PC-9 (cell line): ENCODE data around the gene IL23R. TPM values are rescaled to one million over a fixed set of nuclear protein-coding genes. Genes with fewer than 3 reads are reported as not detected.

ENCODE experiments used
- BruUV-seq: library from RNA; stranded (reverse); fragments of 400-500 nt; replicated peaks from 2 replicates; lab custom pipeline; 2021; lab: Mats Ljungman, UMichigan
- CTCF ChIA-PET: fragments of 300-600 bp; sonication (Branson Sonifier 250); formaldehyde crosslinking; loops from one replicate; lab custom pipeline; 2022; ENCODE audit warnings: antibody characterized with exemption; lab: Charles Lee
- POLR2A ChIA-PET: fragments of 300-600 bp; sonication (Branson Sonifier 250); formaldehyde crosslinking; loops from one replicate; lab custom pipeline; 2022; ENCODE audit warnings: antibody characterized with exemption; ENCODE audit not compliant: unreplicated experiment; lab: Charles Lee
- DNase-seq, 2 experiments: peaks; one replicate each; pipeline versions ENCODE4 v3.0.0 to v3.0.0-alpha.2; 2015 to 2022; ENCODE audit warnings: mixed read lengths in 1 of 2
- H2AFZ ChIP-seq: fragments of 200-600 bp; sonication (generic); 2 replicates; pipeline ENCODE4 v1.8.1; 2017; ENCODE audit warnings: antibody characterized with exemption
- H3F3A ChIP-seq: fragments of 200-600 bp; sonication (generic); 2 replicates; pipeline ENCODE4 v1.8.1; 2017; ENCODE audit warnings: antibody characterized with exemption, mild to moderate bottlenecking, low read depth; ENCODE audit not compliant: insufficient read depth
- H3K27ac ChIP-seq: fragments of 200-600 bp; sonication (generic); 2 replicates; pipeline ENCODE4 v1.6.1; 2016; ENCODE audit warnings: mixed run types
- H3K27me3 ChIP-seq: fragments of 200-600 bp; sonication (generic); 2 replicates; pipeline ENCODE4 v1.6.1; 2016; ENCODE audit warnings: low read depth, mixed run types; ENCODE audit not compliant: insufficient read depth
- H3K36me3 ChIP-seq: fragments of 200-600 bp; sonication (generic); 2 replicates; pipeline ENCODE4 v1.6.1; 2016; ENCODE audit warnings: low read depth, mixed run types
- H3K4me1 ChIP-seq: fragments of 200-600 bp; sonication (generic); replicated peaks from 2 replicates; pipeline ENCODE4 v1.6.1; 2016; ENCODE audit warnings: mixed run types; ENCODE audit not compliant: insufficient read depth
- H3K4me2 ChIP-seq: fragments of 200-600 bp; sonication (generic); 2 replicates; pipeline ENCODE4 v1.6.1; 2017; ENCODE audit warnings: mixed run types
- H3K4me3 ChIP-seq: fragments of 200-600 bp; sonication (generic); 2 replicates; pipeline ENCODE4 v1.6.1; 2016; ENCODE audit warnings: mixed run types
- H3K79me2 ChIP-seq: fragments of 200-600 bp; sonication (generic); 2 replicates; pipeline ENCODE4 v1.6.1; 2017; ENCODE audit warnings: low read depth, mixed run types
- H3K9me2 ChIP-seq: fragments of 200-600 bp; sonication (generic); 2 replicates; pipeline ENCODE4 v1.8.1; 2017; ENCODE audit warnings: mild to moderate bottlenecking; ENCODE audit not compliant: insufficient read depth
- H3K9me3 ChIP-seq: fragments of 200-600 bp; sonication (generic); 2 replicates; pipeline ENCODE4 v1.8.1; 2016; ENCODE audit warnings: low read depth; ENCODE audit not compliant: insufficient read depth
- H4K20me1 ChIP-seq: fragments of 200-600 bp; sonication (generic); 2 replicates; pipeline ENCODE4 v1.8.1; 2017; ENCODE audit not compliant: insufficient read depth
- EZH2 ChIP-seq: fragments of 200-600 bp; sonication (generic); IDR thresholded peaks from 2 replicates; pipeline ENCODE4 v1.8.0; 2017; ENCODE audit warnings: antibody characterized with exemption, low read depth
- intact Hi-C: fragments of 100-400 bp; cut with micrococcal nuclease; formaldehyde crosslinking; loops from one replicate; pipeline ENCODE4 v1.10.0; 2022; ENCODE audit not compliant: unreplicated experiment
- total RNA-seq: library from RNA; stranded (reverse); gene quantifications from 2 replicates; pipeline ENCODE4 v1.2.3, GENCODE V29; 2021
- TF ChIP-seq, protein P1 (sequence below): fragments of 200-600 bp; sonication (generic); conservative IDR thresholded peaks from 2 replicates; pipeline ENCODE4 v1.6.1; 2017; ENCODE audit warnings: mixed run types, antibody characterized with exemption, mild to moderate bottlenecking, moderate library complexity

IL23R gene
- total RNA-seq, 1 experiment from 2014 or later = not detected

DNA sequence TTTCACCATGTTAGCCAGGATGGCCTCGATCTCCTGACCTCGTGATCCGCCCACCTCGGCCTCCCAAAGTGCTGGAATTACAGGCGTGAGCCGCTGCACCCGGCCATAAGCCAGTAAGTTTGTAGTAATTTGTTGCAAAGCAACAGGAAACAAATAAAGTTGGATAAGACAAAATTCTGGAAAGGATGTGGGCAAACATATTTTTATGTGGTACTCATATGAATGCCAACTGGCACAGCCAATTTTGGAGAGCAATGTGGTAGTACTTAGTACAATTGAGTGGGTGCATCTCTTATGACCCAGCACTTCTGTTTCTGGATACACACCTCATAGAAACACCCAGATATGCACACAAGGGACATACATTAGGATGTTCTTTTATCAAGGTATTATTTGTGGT, 133.0 kb downstream of the IL23R start:
- H3K9me2 ChIP-seq = no peaks in the 10 kb centered on the region
- intact Hi-C loops = no loop called here
- H3K27me3 ChIP-seq = no peaks in the 10 kb centered on the region
- ChIA-PET POLR2A (no interaction called here), CTCF (interaction anchor here (0.6 kb wide), 1 partner anchor 37 kb away, joined by 3 read pairs; no protein-coding TSS in a partner anchor)
- H3K4me3 ChIP-seq = no peak overlapping the region
- H3K36me3 ChIP-seq = no peaks in the 10 kb centered on the region
- DNase-seq = no peak
- H3K27ac ChIP-seq = no peak overlapping the region
- H2AFZ ChIP-seq = no peak overlapping the region
- TF ChIP-seq, protein P1, sequence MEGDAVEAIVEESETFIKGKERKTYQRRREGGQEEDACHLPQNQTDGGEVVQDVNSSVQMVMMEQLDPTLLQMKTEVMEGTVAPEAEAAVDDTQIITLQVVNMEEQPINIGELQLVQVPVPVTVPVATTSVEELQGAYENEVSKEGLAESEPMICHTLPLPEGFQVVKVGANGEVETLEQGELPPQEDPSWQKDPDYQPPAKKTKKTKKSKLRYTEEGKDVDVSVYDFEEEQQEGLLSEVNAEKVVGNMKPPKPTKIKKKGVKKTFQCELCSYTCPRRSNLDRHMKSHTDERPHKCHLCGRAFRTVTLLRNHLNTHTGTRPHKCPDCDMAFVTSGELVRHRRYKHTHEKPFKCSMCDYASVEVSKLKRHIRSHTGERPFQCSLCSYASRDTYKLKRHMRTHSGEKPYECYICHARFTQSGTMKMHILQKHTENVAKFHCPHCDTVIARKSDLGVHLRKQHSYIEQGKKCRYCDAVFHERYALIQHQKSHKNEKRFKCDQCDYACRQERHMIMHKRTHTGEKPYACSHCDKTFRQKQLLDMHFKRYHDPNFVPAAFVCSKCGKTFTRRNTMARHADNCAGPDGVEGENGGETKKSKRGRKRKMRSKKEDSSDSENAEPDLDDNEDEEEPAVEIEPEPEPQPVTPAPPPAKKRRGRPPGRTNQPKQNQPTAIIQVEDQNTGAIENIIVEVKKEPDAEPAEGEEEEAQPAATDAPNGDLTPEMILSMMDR = no peak
- no peak for TF ChIP-seq EZH2
- H3K79me2 ChIP-seq = no peaks in the 10 kb centered on the region
- BruUV-seq = no TSS peak
- H3K4me2 ChIP-seq = no peak overlapping the region
- H3K4me1 ChIP-seq = no peaks in the 10 kb centered on the region
- no peaks in the 10 kb centered on the region for H4K20me1 ChIP-seq
- H3F3A ChIP-seq = no peaks in the 10 kb centered on the region
- no peaks in the 10 kb centered on the region for H3K9me3 ChIP-seq

DNA sequence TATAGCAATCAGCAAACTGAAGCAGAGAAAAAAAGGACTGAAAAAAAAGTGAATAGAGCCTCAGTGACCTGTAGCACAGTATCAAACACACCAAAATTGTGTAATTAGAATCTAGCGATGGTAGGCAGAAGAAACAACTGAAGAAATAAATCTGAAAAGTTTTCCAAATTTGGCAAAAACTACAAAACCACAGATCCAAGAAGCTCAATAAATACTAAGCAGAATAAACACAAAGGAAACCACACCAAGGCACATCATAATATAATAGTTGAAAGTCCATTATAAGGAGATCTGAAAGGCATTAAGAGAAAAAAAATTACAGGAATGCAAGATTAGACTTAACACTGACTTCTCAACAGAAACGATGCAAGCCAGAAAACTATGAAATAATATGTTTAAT, 134.3 kb downstream of the IL23R start:
- intact Hi-C loops = no loop called here
- ChIA-PET CTCF (no interaction called here), POLR2A (no interaction called here)
- H3K9me2 ChIP-seq = no peaks in the 10 kb centered on the region
- H3K4me1 ChIP-seq = no peaks in the 10 kb centered on the region
- no peak overlapping the region for H3K4me3 ChIP-seq
- H2AFZ ChIP-seq = no peak overlapping the region
- H3K27me3 ChIP-seq = no peaks in the 10 kb centered on the region
- no peak for DNase-seq
- H3K79me2 ChIP-seq = no peaks in the 10 kb centered on the region
- TF ChIP-seq, protein P1 = no peak
- TF ChIP-seq EZH2 = no peak
- no peaks in the 10 kb centered on the region for H3F3A ChIP-seq
- no peaks in the 10 kb centered on the region for H4K20me1 ChIP-seq
- H3K4me2 ChIP-seq = no peak overlapping the region
- no peaks in the 10 kb centered on the region for H3K36me3 ChIP-seq
- H3K9me3 ChIP-seq = no peaks in the 10 kb centered on the region
- no TSS peak for BruUV-seq
- no peak overlapping the region for H3K27ac ChIP-seq

DNA sequence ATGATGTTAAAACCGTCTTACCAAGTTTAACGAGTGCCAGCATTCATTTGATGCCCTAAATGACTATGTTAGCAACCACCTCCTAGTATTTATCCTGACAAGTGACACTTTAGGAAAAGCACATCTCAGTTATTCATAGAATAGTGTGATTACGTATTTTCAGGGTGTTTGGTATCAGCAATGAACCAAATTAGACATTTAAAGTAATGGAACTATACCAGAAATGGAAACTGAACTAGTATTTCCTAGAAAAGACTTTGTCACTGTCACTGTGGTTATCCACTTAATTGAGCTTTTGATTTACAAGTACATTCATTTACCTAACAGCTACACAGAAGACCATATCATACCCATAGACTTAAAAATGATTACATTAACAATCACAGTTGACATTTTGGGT, 137.8 kb downstream of the IL23R start:
- Histone ChIP-seq H3K4me3 (no peak overlapping the region), H3K27me3 (no peaks in the 10 kb centered on the region), H3K4me2 (no peak overlapping the region), H2AFZ (no peak overlapping the region), H3K9me2 (no peaks in the 10 kb centered on the region), H3K9me3 (no peaks in the 10 kb centered on the region), H3K36me3 (no peaks in the 10 kb centered on the region), H4K20me1 (no peaks in the 10 kb centered on the region), H3K27ac (no peak overlapping the region), H3F3A (no peaks in the 10 kb centered on the region), H3K79me2 (no peaks in the 10 kb centered on the region), H3K4me1 (no peaks in the 10 kb centered on the region)
- TF ChIP-seq, protein P1 = no peak
- TF ChIP-seq EZH2 = no peak
- POLR2A ChIA-PET = no interaction called here
- intact Hi-C loops = no loop called here
- CTCF ChIA-PET = no interaction called here
- no peak for DNase-seq
- BruUV-seq = no TSS peak
